GM21515 (cell line): Measurements from ENCODE around the gene INO80C.
"Not testable (repeated sequence)": the region's sequence is repeated elsewhere in the genome, so short reads cannot be mapped to it uniquely, and the experiment has no call there.

Experiments
- ATAC-seq: cut with Tn5 transposase; IDR thresholded peaks from one replicate; pipeline ENCODE4 v1.9.1; 2021; ENCODE audit not compliant: unreplicated experiment

INO80C gene

GRCh38 chr18:35463827-35464226 is 33.9 kb downstream of the INO80C start:
- no peak for ATAC-seq

GRCh38 chr18:35463050-35463449 is 34.7 kb downstream of the INO80C start:
- no peak for ATAC-seq

- no peak for ATAC-seq
Observed at GRCh38 chr18:35460736-35461161, 37.0 kb downstream of the INO80C start.

- no peak for ATAC-seq
Observed at GRCh38 chr18:35459997-35460396, 37.8 kb downstream of the INO80C start.

- no peak for ATAC-seq
Observed at GRCh38 chr18:35458677-35459441, 38.9 kb downstream of the INO80C start.

- ATAC-seq, result no peak
Observed at GRCh38 chr18:35458271-35458670, 39.5 kb downstream of the INO80C start.

- no peak for ATAC-seq
Observed at GRCh38 chr18:35457140-35457704, 40.5 kb downstream of the INO80C start.

- no peak for ATAC-seq
Observed at GRCh38 chr18:35455926-35456763, 41.6 kb downstream of the INO80C start.

- ATAC-seq, result no peak
Observed at GRCh38 chr18:35454803-35455202, 43.0 kb downstream of the INO80C start.

GRCh38 chr18:35453065-35453464 is 44.7 kb downstream of the INO80C start:
- ATAC-seq, result not testable (repeated sequence)

GRCh38 chr18:35451916-35452315 is 45.8 kb downstream of the INO80C start:
- ATAC-seq, result no peak

- ATAC-seq, result no peak
Observed at GRCh38 chr18:35451032-35451431, 46.7 kb downstream of the INO80C start.

GRCh38 chr18:35444636-35445035 is 53.1 kb downstream of the INO80C start:
- ATAC-seq, result no peak

GRCh38 chr18:35443847-35444246 is 53.9 kb downstream of the INO80C start:
- no peak for ATAC-seq

- ATAC-seq, result no peak
Observed at GRCh38 chr18:35443434-35443833, 54.3 kb downstream of the INO80C start.

GRCh38 chr18:35442701-35443100 is 55.1 kb downstream of the INO80C start:
- no peak for ATAC-seq

- no peak for ATAC-seq
Observed at GRCh38 chr18:35441857-35442595, 55.7 kb downstream of the INO80C start.

GRCh38 chr18:35438480-35439234 is 59.1 kb downstream of the INO80C start:
- ATAC-seq, result no peak

- ATAC-seq, result no peak
Observed at GRCh38 chr18:35437836-35438235, 59.9 kb downstream of the INO80C start.

GRCh38 chr18:35436076-35436649 is 61.6 kb downstream of the INO80C start:
- ATAC-seq, result no peak
